Measurements from ENCODE around the gene PKNOX2.

The PKNOX2 gene

DNA sequence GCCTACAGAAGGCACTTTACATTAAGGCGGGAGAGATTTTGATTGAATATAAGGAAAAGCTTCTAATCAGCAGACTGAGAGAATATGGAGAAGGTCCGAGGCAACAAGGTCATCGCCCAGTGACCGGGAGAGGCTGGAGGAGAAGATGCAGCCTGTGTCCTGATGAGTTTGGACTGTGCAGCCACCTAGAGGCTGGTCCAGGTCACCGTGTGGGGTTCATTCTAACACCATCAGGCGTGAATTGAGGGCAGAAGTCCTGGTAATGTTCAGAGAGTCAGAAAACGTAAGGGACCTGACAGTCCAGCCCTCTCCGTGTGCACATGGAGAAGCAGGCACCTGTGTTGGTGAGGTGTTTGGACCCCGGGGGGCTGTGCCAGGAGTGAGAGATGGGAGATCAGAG lies 228.8 kb downstream of the PKNOX2 start:
- DNase-seq = no peak

DNA sequence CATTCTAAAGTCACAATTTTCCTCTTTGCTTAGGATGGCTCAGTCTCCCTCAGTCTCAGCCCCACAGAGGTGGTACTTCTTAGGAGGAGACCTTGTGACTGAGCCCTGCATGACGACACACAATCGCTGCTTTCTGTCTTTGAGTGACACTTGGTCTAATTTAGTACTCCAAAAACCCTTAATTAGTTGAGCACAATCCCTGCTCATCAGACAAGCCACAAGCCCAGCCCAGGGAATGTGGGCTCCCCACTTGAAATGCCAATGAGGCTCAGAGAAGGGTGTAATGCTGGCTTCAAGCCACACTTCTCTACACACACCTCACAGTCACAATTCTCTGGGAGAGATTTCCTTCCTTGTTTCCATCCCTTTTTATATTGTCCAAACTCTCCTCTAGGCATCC lies 229.7 kb downstream of the PKNOX2 start:
- DNase-seq = no peak

DNA sequence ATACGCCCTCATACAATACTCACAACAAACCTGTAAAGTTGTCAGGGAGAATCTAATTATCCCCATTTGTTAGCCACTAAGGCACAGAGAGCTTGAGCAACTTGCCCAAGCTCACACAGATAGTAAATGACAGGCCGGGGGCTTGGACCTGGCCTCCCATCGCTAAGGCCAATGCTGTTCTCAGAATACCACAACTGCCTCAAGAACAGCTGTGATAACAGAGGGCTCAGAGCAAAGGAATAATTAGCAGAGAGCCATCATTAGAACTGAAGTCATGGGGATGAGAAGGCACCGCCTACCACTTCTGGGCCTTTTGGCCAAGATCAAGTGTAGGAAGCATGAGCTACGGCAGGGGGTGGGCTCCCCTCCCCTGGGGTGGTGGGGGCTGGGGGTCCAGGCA lies 232.9 kb downstream of the PKNOX2 start:
- no peak for DNase-seq

DNA sequence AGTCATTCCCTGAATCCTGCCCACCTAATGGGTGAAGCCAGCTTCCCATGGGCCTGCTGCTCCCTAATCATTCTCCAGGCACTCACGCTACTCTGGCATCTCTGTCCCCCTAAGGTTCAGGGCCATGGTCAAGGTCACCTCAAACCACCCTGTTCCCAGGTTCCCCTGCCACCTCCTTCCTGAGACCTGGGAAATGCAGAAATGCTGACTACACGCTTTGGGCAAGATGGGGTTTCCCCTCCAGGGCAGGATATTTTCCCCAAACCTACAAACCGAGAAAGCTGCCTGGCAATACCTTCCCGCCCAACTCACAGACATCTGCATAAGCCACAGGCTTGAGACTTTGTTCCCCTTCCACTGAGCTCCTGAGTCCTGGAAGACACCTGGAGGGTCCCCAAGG lies 233.9 kb downstream of the PKNOX2 start:
- DNase-seq = no peak

DNA sequence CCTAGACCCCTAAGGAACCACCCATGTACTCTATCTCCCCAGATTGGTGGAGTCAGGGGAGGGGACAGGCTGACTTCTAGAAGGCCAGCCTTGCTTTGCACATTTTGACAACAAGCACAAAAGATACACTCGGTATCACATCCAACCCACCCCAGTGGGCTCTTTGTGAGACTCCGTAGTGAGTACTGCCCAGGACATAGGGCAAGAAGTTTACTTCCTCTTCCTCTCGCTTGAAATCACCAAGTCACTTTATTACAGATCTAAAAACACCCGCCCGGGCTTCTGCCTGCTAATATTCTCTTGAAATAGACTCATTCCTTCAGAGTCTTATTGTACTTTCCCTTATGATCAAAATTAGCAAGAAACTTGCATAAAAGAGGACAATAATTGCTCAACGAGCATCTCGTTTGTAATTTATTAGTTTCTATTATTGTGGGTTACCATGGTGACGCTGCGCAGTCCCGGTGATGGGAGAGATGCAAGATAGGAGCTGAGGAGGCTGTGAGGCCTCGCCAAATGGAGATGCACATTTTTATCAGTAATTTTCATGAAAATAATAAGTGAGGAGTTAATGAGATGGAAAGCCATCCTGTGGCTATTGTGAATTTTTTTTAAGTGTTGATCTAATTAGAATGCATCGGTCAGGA lies 234.6 kb downstream of the PKNOX2 start:
- DNase-seq = no peak

DNA sequence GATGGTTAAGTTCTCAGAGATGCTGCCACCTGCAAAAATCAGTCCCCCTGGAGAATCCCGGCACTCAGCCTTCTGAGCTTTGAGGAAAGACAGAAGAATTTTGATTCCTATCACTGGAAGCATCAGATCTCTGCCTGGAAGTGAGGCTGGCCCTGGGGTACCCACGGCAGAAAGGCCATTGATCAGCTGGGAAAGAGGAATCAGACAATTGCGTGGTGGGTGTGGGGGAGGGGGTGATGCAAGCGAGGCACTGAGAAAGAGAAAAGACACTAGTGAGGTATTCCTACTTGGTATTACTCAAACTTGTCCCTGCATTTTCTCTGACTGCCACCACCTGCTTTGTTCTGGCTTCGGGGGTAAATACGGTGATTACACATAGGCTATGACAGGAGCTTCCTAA lies 235.4 kb downstream of the PKNOX2 start:
- DNase-seq = no peak

DNA sequence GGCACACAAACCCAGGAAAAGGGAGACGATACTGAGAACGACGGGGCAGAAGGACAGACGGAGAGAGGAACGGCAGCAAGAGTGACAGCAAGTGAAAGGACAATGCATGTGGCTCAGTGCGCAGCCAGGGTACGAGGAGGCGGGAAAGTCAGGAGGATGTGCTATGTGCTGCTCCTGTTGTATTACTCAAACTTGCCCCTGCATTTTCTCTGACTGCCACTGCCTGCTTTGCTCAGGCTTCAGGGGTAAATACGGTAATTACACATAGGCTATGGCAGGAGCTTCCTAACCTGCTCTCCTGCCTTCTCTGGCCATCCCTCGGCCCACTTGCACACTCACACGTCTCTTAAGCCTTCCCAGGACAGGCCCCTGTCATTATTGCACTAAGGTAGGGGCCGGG lies 236.7 kb downstream of the PKNOX2 start:
- DNase-seq = no peak

DNA sequence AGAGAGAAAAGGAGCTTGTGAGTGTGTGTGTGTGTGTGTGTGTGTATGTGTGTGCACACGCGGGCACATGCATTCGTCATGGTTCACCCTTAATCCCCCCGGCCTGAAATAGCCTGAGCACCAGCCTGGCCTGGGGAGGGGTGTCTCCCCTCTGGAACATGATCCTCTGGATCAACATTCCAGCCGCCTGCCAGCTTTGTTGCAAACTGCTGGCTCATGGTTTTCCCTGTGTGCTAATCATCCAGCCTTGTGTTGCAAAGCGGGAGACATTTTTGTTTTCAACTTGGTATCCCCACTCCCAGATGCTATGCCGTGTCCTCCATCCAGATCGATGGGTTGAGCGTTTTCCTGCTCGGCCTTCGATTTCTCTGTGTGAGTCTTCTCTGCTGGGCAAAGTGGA lies 237.2 kb downstream of the PKNOX2 start:
- no peak for DNase-seq

DNA sequence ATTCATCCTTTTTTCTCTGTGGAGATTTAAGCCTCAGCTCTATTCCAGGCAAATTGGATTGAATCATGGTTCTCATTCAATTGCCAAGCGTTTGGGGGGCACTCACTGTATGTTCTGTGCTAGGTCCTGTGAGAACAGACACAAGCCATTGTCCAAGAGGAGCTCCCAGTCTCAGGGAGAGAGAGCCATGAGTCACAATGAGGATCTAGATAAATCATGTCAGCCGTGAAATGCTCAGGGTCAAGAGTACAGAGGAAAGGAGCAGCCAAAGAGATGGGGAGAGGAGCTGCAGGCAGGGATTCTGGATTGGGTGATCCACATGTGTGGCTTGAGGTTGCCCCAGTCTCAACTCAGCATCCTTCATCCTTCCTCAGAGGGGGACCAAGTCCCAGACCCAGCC lies 237.9 kb downstream of the PKNOX2 start:
- no peak for DNase-seq

DNA sequence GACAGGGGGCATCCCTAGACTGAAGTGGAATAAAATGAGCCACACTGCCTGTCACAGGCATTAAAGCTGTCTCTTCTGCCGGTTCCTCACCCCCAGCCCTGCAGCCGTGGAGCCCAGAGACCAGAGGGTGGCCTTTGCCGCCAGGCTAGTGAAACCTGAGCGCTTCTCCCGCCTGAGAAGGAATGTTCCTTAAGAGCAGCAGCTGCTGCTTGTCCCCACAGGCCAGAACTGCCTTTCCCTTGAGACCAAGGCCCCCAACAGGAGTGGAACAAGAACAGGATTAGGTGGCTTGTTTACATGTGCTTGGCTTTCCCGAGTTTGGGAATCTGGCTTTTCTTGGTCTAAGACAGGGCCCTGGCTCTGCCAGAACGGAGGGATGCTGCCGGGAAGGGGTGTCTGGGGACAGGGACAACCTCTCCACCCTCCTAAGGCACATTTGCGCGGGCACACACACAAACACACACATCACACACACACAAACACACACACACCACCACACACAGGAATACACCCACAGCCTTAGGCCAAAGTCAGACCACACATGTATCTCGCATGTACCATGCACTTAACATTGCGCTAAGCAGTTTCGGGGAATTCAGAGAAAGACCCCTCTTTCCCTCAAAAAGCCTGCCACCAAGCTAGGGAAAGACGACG lies 239.7 kb downstream of the PKNOX2 start:
- no peak for DNase-seq

DNA sequence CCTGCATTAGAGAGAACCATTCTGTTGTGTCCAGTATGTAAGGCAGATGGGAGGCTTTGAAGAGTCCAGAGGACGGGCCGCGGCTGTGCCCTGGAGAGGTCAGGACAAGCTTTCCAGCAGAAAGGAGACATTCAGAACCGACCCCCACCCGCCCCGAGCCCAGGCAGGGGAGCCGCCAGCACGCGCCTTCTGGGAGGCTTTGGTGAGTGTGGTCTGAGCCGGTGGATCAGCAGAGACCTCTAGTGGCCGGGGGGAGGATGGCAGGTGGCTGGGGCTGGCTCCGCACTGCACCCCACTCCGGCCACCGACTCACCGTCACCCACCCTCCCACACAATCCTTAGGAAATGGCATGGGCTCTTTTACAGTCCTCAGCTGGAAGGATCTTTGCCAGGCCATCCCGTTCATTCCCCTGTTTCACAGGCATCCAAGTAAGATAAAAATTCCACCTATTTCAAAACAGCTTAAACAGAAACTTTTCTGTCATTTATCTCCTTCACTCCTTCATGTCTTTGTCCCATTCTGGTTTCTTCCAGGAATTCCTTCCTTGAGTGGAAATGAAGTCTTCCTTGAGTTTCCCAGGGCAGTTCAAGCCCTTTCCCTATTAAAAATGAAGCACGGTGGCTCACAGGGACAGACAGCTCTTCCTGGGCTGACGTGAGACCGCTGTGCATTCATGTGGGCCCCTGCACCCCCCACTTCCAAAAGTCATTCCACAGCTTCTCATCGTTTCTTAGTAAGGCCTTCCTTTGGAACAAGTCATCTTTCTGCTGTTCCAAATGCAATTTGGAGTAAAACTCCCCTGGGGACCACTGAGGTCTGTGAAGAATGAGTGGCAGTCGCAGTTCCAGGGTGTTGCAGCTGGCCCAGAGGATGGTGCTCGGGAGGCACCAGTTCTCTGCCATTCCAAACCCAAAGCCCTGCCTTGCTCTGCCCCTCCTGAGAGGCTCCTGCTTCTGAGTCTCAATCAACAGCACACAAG lies 240.6 kb downstream of the PKNOX2 start:
- peak; percentile 67 for DNase-seq

DNA sequence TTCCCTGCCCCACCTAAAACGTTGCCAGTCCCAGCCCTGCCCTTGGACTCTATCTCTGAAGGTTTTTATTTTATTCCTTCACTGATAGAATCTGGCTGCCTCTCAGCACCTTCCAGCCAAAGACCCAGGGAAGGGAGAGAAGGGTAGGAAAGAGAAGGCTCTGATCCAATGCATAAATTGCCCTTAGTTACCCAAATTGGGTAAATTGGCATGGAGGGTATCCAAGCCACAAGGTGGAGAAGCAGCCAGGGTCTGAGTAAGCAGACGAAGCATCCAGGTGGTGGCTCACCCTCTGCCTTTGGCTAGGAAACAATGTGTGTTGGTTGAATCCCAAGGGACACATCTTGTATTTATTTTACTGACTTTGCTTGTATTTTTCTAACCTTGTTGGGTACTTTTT lies 242.5 kb downstream of the PKNOX2 start:
- no peak for DNase-seq

DNA sequence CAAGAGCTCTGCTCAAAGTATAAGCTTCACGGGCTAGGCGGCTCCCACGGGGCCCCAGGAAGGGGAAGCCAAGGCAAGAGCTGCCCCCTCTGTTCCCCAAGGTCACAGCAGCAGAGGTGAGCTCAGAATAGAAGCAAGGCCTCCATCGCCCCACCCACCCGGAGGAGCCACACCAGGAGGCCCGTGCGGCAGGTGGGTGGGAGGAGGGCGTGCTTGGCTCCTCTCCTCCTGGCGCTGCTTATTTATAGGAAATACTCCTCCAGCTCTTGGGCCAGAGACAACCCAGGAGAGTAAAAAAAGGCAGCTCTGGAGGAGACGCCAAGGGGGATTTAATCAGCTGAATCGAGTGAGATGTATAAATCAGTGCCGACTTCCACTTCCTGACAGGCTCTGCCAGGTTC lies 243.8 kb downstream of the PKNOX2 start:
- no peak for DNase-seq

DNA sequence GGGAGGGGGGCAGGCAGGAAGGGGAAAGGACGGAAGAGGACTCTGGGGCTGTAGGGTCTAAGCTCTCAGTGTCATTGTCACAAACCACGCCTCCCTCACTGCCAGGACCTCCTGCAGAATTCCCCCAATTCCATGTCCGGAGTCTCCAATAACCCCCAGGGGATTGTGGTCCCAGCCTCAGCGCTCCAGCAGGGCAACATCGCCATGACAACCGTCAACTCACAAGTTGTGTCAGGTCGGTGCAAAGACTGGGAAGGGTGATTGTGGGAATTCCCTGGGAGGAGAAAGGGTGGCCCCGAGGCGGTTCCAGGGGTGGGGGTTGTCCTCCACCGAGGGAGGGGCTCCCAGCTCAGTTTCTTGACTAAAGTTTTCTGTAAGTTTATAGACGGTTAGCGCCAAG lies 245.5 kb downstream of the PKNOX2 start:
- no peak for DNase-seq

DNA sequence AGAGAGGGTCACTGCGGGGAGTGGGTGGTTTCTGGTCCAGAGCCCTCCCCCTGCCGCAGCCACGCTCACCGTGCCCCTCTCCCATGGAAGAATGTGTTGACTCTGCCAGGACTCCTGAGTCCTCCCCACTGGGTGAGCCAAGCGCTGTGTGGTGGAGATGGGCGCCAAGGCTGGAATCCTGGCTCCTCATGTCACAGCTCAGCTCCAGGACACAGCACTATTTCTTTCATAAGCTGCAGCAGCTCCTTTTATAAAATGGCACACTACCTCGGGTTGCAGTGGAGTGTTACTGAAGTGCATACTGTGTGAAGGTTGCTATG lies 247.6 kb downstream of the PKNOX2 start:
- no peak for DNase-seq

DNA sequence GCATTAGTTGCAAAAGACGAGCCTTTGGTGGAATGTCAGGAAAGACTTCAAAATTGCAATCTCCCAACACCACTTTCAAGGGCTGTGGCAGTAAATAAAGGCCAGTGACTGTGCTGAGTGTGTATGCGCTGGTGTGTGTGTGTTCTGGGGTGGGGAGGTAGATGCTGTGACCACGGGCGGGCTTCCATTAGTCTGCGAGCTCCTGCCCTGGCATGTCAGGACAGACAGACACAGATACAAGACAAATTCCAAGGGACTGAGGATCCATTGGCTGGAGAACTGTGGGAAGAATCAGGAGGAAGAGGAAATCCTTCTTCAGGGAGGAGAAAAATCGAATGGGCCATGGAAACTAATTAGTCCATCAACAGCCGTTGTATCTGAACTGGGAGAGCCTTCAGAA lies 248.0 kb downstream of the PKNOX2 start:
- no peak for DNase-seq

DNA sequence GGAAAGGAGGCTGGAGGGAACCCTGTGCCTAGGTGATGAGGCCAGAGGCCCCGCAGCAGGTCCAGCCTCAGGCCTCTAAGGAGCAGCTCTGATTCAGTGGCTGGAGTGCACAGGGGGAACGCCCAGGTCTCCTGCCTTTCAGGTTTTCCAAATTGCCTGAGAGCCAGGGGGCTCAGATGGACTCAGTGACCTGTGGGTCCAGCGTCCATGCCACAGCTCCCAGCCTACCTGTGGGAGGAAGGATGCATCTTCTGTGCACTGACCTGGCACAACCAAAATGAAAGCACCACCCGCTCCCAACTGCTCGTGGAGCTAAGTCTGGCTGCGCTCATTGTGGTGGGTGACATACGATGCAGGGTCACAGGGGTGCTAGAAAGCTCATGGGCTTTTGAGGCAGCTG lies 248.7 kb downstream of the PKNOX2 start:
- no peak for DNase-seq

DNA sequence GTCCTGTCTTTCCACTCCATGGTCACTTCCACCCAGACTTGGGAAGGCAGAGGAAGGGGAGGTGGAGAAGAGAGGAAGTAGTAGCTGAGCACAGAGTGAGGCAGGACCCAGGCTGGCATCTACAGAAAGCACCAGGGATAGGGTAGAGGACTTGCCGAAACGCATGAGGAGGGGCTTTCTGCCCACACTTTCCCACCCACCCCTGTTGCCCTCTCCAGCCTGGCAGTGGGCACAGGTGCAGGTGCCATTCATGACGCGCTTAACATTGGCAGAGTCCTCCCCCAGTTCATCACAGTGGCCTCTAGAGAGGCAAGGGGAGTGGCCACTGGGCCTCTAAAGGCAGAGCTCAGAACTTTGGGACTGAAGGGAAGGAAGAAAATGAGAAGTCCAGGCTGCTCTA lies 249.6 kb downstream of the PKNOX2 start:
- no peak for DNase-seq

DNA sequence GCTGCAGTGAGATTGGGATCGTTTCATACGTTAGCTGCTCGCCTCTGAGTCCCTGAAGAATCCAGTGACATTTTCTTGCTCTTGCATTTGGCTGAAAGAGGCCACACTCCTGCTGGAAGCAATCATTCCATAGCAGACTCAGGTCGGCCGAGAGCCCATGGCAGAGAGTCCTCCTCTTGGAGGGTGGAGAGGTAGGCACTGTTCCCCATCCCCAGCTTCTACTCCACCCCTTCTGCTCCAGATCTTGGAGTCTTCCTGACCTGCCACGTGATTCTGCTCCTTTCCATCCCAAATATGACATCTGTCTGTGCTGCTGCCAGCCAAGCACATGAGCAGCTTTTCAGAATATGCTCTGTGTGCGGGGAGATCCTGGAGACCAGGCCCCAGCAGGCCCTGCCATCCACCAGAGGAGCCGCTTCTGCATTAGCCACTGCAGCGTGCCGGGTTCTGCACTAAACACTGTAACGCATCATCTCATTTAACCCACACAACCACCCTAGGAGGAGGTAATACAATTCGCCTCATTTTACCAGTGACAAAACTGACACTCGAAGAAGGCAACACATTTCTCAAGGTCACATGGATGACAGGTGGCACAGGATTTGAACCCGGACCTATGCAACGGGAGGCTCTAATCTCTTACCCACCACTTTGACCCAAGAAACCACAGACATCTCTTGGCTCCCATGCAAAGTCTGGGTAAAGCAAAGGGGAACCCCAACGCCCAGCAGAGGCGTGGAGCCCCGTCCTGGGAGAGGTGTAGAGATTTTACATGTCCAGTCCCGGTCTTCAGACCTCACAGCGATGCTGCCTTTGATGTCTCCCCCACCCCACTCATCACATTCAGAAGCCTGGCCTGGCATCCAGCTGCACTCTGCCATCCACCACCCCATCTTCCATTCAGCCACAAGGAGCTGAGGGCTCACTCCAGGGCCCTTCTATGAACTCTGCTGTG lies 252.7 kb downstream of the PKNOX2 start:
- DNase-seq = no peak

DNA sequence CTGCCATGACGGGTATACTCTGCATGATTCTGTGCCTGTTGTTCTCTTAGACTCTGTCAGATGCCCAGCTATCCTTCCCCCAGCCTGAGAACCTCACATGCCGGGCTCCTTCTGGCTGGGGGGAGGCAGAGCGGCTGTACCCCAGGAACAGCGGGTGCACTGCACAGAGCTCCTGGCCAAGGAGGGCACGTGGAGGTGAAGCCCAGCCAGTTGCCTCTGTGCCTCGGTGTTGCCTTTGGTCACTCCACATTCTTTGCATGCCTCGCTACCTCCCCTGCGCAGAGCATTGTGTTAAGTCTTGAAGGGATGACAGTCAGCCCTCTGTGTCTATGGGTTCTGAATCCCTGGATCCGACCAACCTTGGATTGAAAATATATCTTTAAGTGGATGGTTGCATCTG lies 253.8 kb downstream of the PKNOX2 start:
- no peak for DNase-seq

DNA sequence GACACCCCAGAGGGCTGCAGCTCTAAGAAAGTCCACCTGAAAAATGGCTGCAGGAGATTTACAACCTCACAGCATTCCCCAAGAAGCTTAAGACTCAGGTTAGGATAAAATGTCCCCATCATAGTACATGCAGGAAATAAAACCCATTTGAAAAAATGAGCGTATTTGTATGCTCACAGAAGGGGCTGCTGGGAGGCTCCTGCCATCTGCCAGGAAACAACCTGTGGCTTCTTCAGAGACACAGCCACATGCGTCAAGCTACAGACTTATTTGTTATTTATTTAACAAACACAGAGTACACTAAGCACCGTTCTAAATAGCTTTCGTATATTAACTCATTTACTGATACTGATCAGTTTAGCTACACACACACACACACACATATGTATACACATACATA lies 258.1 kb downstream of the PKNOX2 start:
- DNase-seq = no peak

DNA sequence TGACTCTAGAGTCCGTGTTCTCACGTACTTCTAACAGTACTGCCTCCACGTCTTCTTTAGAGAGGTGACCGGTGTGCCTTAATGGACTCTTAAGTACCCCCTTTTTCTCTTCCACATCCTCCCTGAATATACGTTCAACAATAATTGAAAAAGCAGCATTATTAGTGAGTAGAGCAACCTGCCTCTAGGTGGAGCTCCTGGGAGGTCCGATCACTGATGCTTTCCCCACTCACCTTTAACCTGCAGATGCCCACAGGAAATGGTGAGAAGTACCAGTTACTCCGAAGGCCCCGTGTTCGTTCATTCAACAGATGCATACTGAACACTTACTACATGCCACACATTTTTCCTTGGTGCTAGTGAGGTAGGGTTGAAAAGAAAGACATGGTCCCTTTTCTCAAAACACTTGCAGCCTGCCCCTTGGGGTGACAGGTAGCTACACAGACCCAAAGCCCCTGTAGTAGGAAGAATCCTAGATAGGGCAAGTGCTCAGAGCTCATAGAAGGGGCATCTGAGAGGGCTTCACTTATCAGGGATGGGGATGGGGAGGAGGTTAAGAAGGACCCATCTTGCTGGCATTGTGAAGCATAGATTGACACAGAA lies 258.8 kb downstream of the PKNOX2 start:
- DNase-seq = peak; percentile 11

DNA sequence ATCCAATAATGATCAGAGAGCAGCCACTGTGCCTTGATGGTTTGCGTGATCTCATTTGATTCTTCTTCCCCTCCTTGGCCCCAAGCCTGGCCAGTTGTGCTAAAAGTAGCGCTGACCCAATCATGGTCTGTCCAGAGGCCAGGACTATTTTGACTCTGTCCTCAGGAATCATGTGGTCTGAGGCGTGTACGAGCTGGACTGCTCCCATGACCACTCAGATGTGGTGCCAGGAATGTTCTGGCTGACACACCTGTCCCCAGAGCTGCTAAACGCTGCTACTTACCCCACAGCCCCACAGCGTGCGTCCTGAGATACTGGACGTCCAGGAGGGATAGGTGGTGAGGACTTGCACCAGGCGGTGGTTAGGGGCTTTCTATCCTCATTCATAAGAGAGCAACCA lies 261.1 kb downstream of the PKNOX2 start:
- DNase-seq = no peak
